Retinal pigment epithelial cell (primary cell): Measurements from ENCODE around the gene FOXJ1.

Experiments
- DNase-seq: peaks from one replicate; pipeline ENCODE4 v3.0.0-alpha.2; 2010; ENCODE audit warnings: low read depth
- H3K4me3 ChIP-seq: 2 replicates; pipeline ENCODE4 v1.5.1; 2011; ENCODE audit warnings: mild to moderate bottlenecking, low read length, control low read depth, moderate library complexity
- TF ChIP-seq, protein P1 (sequence below): conservative IDR thresholded peaks from 2 replicates; pipeline ENCODE4 v1.5.1; 2011; ENCODE audit warnings: low read depth, low read length, control low read depth, inconsistent platforms

The FOXJ1 gene

DNA sequence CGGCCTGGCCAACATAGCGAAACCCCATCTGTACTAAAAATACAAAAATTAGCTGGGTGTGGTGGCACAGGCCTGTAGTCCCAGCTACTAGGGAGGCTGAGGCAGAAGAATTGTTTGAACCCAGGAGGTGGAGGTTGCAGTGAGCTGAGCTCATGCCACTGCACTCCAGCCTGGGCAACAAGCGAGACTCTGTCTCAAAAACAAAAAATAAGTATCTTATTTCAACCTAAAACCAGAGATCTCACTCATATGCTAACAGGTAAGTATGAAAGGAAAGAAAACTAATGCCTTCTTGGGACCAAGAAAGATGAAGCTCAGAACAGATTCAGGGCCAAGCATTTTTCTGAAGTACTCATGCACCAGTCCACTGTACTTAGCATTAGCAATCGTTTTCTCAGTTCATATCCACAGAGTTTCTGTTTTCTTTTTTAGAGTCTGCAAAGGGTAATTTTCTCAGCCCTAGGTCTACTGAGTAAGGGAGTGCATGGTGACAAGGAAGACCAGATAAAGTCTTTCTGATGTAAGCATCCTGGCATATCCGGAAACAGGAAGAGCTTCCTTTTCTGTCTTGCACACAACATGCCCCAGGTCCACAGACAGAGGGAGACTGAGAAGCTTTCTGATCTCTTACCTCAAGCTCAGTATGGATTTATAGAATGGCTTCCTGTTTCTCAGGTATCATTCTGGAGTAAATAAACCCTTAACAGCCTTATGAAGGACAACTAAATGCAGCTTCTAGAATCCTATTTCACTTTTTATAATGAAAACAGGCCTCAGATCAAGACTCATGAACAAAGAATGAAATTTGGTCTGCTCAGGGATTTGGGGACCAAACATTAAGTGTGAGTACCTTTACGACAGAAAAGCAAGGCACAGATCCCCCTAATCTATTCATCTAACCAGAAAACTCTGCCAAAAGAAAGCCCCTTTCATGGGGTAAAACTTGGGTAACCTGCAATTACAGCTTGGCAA is 38.7 kb upstream of the FOXJ1 start:
- no peak overlapping the region for H3K4me3 ChIP-seq
- no peak for DNase-seq
- TF ChIP-seq, protein P1, sequence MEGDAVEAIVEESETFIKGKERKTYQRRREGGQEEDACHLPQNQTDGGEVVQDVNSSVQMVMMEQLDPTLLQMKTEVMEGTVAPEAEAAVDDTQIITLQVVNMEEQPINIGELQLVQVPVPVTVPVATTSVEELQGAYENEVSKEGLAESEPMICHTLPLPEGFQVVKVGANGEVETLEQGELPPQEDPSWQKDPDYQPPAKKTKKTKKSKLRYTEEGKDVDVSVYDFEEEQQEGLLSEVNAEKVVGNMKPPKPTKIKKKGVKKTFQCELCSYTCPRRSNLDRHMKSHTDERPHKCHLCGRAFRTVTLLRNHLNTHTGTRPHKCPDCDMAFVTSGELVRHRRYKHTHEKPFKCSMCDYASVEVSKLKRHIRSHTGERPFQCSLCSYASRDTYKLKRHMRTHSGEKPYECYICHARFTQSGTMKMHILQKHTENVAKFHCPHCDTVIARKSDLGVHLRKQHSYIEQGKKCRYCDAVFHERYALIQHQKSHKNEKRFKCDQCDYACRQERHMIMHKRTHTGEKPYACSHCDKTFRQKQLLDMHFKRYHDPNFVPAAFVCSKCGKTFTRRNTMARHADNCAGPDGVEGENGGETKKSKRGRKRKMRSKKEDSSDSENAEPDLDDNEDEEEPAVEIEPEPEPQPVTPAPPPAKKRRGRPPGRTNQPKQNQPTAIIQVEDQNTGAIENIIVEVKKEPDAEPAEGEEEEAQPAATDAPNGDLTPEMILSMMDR = no peak

DNA sequence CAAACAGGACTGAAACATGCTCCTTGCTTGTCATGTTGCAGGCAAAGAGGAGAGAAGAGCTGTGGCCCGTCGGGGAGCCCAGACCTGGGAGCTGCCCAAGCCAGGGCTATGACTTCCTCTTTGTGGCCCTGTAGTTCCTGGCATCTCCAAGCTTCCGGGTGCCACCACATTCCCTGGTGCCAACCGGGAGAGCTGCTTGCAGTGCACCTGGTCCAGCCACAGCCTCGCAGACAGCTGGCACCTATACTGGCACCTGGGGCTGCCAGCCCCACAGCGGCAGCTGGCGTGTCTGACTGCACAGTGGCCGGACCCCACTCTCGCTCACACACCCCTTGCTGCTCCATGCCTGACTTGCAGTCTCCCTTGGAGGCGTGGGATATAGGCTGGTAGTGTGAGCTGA is 37.1 kb upstream of the FOXJ1 start:
- no peak for DNase-seq
- TF ChIP-seq, protein P1 = no peak
- H3K4me3 ChIP-seq = no peak overlapping the region

- TF ChIP-seq, protein P1 = no peak
- H3K4me3 ChIP-seq = no peak overlapping the region
- DNase-seq = no peak
These were observed 35.9 kb upstream of the FOXJ1 start for GRCh38 chr17:76176701-76177574.

DNA sequence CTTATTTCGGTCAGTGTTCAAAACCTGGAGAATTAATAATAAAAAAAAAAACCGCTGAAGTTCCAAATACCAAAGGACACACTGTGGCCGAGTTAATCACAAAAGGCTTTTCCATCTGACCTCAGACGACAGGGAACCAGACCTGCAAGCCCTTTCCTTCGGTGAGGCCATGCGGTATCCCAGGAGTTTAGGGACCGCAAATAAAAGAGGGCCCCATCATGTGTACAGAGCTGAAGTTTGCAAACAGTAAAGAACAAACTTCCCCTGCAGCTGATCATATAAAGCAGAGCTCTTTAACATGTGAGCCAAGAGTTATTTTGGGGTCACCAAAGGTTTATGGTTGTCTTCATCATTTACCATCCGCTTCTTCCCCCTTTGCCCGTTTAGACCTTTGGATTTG is 33.0 kb upstream of the FOXJ1 start:
- DNase-seq = no peak
- TF ChIP-seq, protein P1 = no peak
- H3K4me3 ChIP-seq = no peak overlapping the region

- no peak overlapping the region for H3K4me3 ChIP-seq
- no peak for DNase-seq
- TF ChIP-seq, protein P1 = no peak
These were observed 32.4 kb upstream of the FOXJ1 start for GRCh38 chr17:76173474-76173873.

GRCh38 chr17:76171706-76172105 is 30.7 kb upstream of the FOXJ1 start:
- H3K4me3 ChIP-seq = no peak overlapping the region
- TF ChIP-seq, protein P1 = no peak
- no peak for DNase-seq
